GM12878 (cell line): ENCODE results near the gene WRAP73. TPM values are rescaled to one million over a fixed set of nuclear protein-coding genes. Genes with fewer than 3 reads are reported as not detected.

Source experiments
- ATAC-seq: fragments of 200-7000 bp; cut with Tn5 transposase; 3 replicates; pipeline ENCODE4 v1.9.1; 2020; ENCODE audit warnings: mild to moderate bottlenecking, moderate library complexity
- BruUV-seq: library from RNA; stranded (reverse); fragments of 400-500 nt; replicated peaks from 2 replicates; lab custom pipeline; 2021; lab: Mats Ljungman, UMichigan
- CTCF ChIA-PET: fragments of 300-600 bp; sonication (Branson Sonifier 250); formaldehyde crosslinking; extraction: SDS; loops from one replicate; lab custom pipeline; 2021; ENCODE audit warnings: inconsistent platforms; lab: Yijun Ruan, JAX
- POLR2A ChIA-PET: fragments of 350-600 bp; formaldehyde crosslinking; extraction: SDS; loops from one replicate; lab custom pipeline; 2021; ENCODE audit warnings: inconsistent platforms; lab: Charles Lee
- RAD21 ChIA-PET: fragments of 300-600 bp; sonication (Branson Sonifier 250); formaldehyde crosslinking; loops from one replicate; lab custom pipeline; 2023; ENCODE audit warnings: antibody characterized with exemption; ENCODE audit not compliant: unreplicated experiment; lab: Charles Lee
- SMC1A ChIA-PET: fragments of 300-600 bp; sonication (Branson Sonifier 250); formaldehyde crosslinking; loops from one replicate; lab custom pipeline; 2023; ENCODE audit not compliant: unreplicated experiment, uncharacterized antibody; lab: Charles Lee
- DNase-seq: peaks from one replicate; pipeline ENCODE4 v3.0.0-alpha.2; 2011; ENCODE audit warnings: low read depth, low spot score
- FAIRE-seq: peaks from 3 replicates; lab custom pipeline; 2011; peaks lifted over from hg19 to GRCh38; lab: Jason Lieb, UNC
- H2AFZ ChIP-seq: 2 replicates; pipeline ENCODE4 v1.6.0; 2011; ENCODE audit warnings: low read depth, low read length, control low read depth; ENCODE audit not compliant: control insufficient read depth
- H3K27ac ChIP-seq: 2 replicates; pipeline ENCODE4 v1.5.1; 2011; ENCODE audit warnings: control low read depth; ENCODE audit not compliant: control insufficient read depth, insufficient read depth
- H3K27me3 ChIP-seq, 2 experiments: replicated peaks in 1 of 2; 2 replicates each; pipeline versions ENCODE4 v1.6.0 to v1.6.1; 2011; ENCODE audit warnings: low read length in 1 of 2; ENCODE audit not compliant: control insufficient read depth in 2 of 2, insufficient read depth in 2 of 2
- H3K36me3 ChIP-seq, 2 experiments: 2 replicates each; pipeline ENCODE4 v1.5.1; 2011; ENCODE audit warnings: low read length in 1 of 2; ENCODE audit not compliant: control insufficient read depth in 2 of 2, insufficient read depth in 2 of 2
- H3K4me1 ChIP-seq: 2 replicates; pipeline ENCODE4 v1.6.1; 2011; ENCODE audit warnings: mild to moderate bottlenecking, low read length, moderate library complexity, mixed read lengths; ENCODE audit not compliant: control insufficient read depth, insufficient read depth
- H3K4me2 ChIP-seq: 2 replicates; pipeline ENCODE4 v1.6.0; 2011; ENCODE audit warnings: control low read depth; ENCODE audit not compliant: control insufficient read depth, insufficient read depth
- H3K4me3 ChIP-seq: fragments of 200-600 bp; sonication (generic); 2 replicates; pipeline ENCODE4 v1.5.1; 2016
- H3K79me2 ChIP-seq: 2 replicates; pipeline ENCODE4 v1.6.0; 2011; ENCODE audit warnings: low read length; ENCODE audit not compliant: control insufficient read depth, insufficient read depth
- H3K9ac ChIP-seq: 2 replicates; pipeline ENCODE4 v1.8.0; 2011; ENCODE audit warnings: low read length, control low read depth, mixed read lengths; ENCODE audit not compliant: control insufficient read depth, insufficient read depth
- H3K9me3 ChIP-seq: replicated peaks from 3 replicates; pipeline ENCODE4 v1.5.1; 2011; ENCODE audit warnings: mild to moderate bottlenecking, low read length; ENCODE audit not compliant: control insufficient read depth, insufficient read depth
- H4K20me1 ChIP-seq: 2 replicates; pipeline ENCODE4 v1.6.0; 2011; ENCODE audit not compliant: control insufficient read depth, insufficient read depth
- BHLHE40 ChIP-seq, 2 experiments: fragments of 450-650 bp in 1 of 2; IDR thresholded peaks; 2 replicates each; pipeline ENCODE4 v1.6.1; 2011 to 2017; ENCODE audit warnings: low read depth in 2 of 2, borderline replicate concordance in 1 of 2, improper control_type of control experiment in 1 of 2, low read length in 1 of 2, mild to moderate bottlenecking in 1 of 2
- CEBPB ChIP-seq, 2 experiments: fragments of 150-350 bp in 1 of 2; IDR thresholded peaks; 2 replicates each; pipeline ENCODE4 v1.6.1; 2012 to 2014; ENCODE audit warnings: low read depth in 2 of 2, low read length in 2 of 2, borderline replicate concordance in 1 of 2, inconsistent platforms in 1 of 2
- EED ChIP-seq: sonication (generic); IDR thresholded peaks from 2 replicates; pipeline ENCODE4 v1.6.1; 2016; ENCODE audit warnings: antibody characterized with exemption, low read depth
- FOXM1 ChIP-seq: IDR thresholded peaks from 2 replicates; pipeline ENCODE4 v1.6.1; 2012; ENCODE audit warnings: low read depth, mild to moderate bottlenecking, inconsistent platforms, low read length, moderate library complexity
- GATAD2B ChIP-seq: fragments of 450-650 bp; conservative IDR thresholded peaks from 2 replicates; pipeline ENCODE4 v1.6.1; 2017; ENCODE audit warnings: low read depth, mild to moderate bottlenecking, moderate library complexity
- MEF2B ChIP-seq: fragments of 450-650 bp; IDR thresholded peaks from 2 replicates; pipeline ENCODE4 v1.6.1; 2018; ENCODE audit warnings: mild to moderate bottlenecking, moderate library complexity; ENCODE audit not compliant: partially characterized antibody, poor library complexity, severe bottlenecking
- NR2F1 ChIP-seq: fragments of 450-650 bp; conservative IDR thresholded peaks from 2 replicates; pipeline ENCODE4 v1.6.1; 2017; ENCODE audit warnings: mild to moderate bottlenecking
- RFX5 ChIP-seq: IDR thresholded peaks from 2 replicates; pipeline ENCODE4 v1.6.1; 2011; ENCODE audit warnings: low read depth, low read length, improper control_type of control experiment
- SIN3A ChIP-seq: IDR thresholded peaks from 2 replicates; pipeline ENCODE4 v1.6.1; 2012; ENCODE audit warnings: low read depth, low read length, improper control_type of control experiment
- SMAD1 ChIP-seq: fragments of 450-650 bp; IDR thresholded peaks from 2 replicates; pipeline ENCODE4 v1.6.1; 2018; ENCODE audit warnings: mild to moderate bottlenecking, low read depth; ENCODE audit not compliant: partially characterized antibody
- SMC3 ChIP-seq: IDR thresholded peaks from 2 replicates; pipeline ENCODE4 v1.6.1; 2011; ENCODE audit warnings: low read length, improper control_type of control experiment, borderline replicate concordance
- WGBS: methylation state at CpG from one replicate; pipeline ENCODE4 v1.1.6; 2016; ENCODE audit warnings: low lambda C conversion rate; ENCODE audit not compliant: insufficient replicate concordance, insufficient coverage; ENCODE audit errors: missing lambda C conversion rate; 5-methylcytosine and 5-hydroxymethylcytosine counted together
- in situ Hi-C: fragments of 300-500 bp; cut with MboI; formaldehyde crosslinking; loops from 9 replicates; pipeline ENCODE4 v1.14.3; 2018; ENCODE audit warnings: mixed read lengths
- intact Hi-C: fragments of 100-400 bp; cut with micrococcal nuclease; formaldehyde crosslinking; loops from one replicate; pipeline ENCODE4 v1.14.2; 2022; ENCODE audit not compliant: unreplicated experiment
- polyA plus RNA-seq, 11 experiments: library from polyadenylated mRNA; depleted of rRNA in 4 of 11; unstranded in 6 of 11; stranded (reverse) in 5 of 11; fragments of >200 nt; fragmentation: Nextera tagmentation in 4 of 11; fragmentation: Illumina TruSeq in 1 of 11; extraction: Ambion mirVana in 4 of 11; extraction: Trizol in 1 of 11; gene quantifications; 1 replicate in 1 of 11; 2 replicates in 10 of 11; pipeline versions ENCODE4 v1.2.1 to v1.2.3, GENCODE V29; 2011 to 2016; ENCODE audit warnings: inconsistent platforms in 2 of 11, missing spikeins in 2 of 11, low read depth in 1 of 11
- total RNA-seq, 4 experiments: library from RNA; depleted of rRNA in 3 of 4; stranded (reverse); fragments of >200 nt in 3 of 4; fragmentation: Illumina TruSeq in 1 of 4; extraction: Trizol in 1 of 4; gene quantifications; 2 replicates each; pipeline versions ENCODE4 v1.2.1 to v1.2.3, GENCODE V29; 2013 to 2021
- TF ChIP-seq, protein P1 (sequence below): fragments of 450-650 bp; IDR thresholded peaks from 2 replicates; pipeline ENCODE4 v1.6.1; 2017; ENCODE audit warnings: mild to moderate bottlenecking, low read depth, inconsistent platforms; ENCODE audit not compliant: poor library complexity, severe bottlenecking
- TF ChIP-seq, protein P2 (sequence below), 3 experiments: IDR thresholded peaks in 2 of 3; conservative IDR thresholded peaks in 1 of 3; 2 replicates each; pipeline ENCODE4 v1.5.1; 2011; ENCODE audit warnings: low read depth in 3 of 3, low read length in 3 of 3, mild to moderate bottlenecking in 3 of 3, control low read depth in 2 of 3, moderate library complexity in 2 of 3, inconsistent platforms in 1 of 3, mixed read lengths in 1 of 3; ENCODE audit not compliant: control insufficient read depth in 2 of 3, insufficient read depth in 1 of 3; ENCODE audit errors: extremely low read depth in 1 of 3
- TF ChIP-seq, protein P3 (sequence below): fragments of 450-650 bp; IDR thresholded peaks from 2 replicates; pipeline ENCODE4 v1.6.1; 2017; ENCODE audit warnings: antibody characterized with exemption, mild to moderate bottlenecking, moderate library complexity

WRAP73 gene
- total and polyA plus RNA-seq, 10 of the 15 experiments (the other 5 are each of a cell fraction or from before 2014, with no cell fraction given) = 3.2 to 65.8 (median 48.0) TPM

DNA sequence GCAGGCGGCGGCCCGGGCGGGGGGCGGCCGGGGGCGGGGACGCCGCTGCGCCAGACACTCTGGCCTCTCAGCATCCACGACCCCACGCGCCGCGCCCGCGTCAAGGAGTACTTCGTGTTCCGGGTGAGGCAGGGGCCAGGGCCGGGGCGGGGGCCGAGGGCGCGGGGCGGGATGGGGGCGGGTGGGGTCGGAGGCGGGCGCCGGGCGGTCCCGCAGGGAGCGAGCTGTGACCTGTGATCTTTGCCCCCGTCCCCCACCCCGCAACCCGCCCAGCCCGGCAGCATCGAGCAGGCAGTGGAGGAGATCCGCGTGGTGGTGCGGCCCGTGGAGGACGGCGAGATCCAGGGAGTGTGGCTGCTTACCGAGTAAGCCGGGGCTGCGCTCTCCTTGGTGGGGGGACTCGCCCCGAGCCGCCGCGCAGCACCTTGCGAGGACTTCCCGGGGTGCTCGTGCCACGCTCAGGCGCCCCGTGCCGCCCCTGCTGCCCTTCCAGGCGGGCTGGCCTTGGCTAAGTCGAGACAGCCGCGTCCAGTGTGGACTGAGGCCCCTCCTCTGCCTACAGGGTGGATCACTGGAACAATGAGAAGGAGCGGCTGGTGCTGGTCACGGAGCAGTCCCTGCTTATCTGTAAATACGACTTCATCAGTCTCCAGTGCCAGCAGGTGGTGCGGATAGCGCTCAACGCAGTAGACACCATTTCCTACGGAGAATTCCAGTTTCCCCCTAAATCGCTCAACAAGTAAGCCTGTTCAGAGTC lies 24.6 kb downstream of the WRAP73 start:
- in situ Hi-C loops (loop anchor here (10.0 kb wide), 1 partner anchor 141 kb away; no protein-coding TSS in a partner anchor), intact Hi-C loops (loop anchor here (2.0 kb wide), 1 partner anchor 25 kb away; the partner anchor contains the start of gene WRAP73)
- Histone ChIP-seq H3K36me3 (peaks cover 2 to 6% of the 10 kb centered on the region in 2 experiments; a peak in 3 of 4 replicates), H2AFZ (peak overlapping the region; percentile 33; the same call in 1 of the 2 replicates), H3K27me3 (no peaks in the 10 kb centered on the region), H4K20me1 (no peaks in the 10 kb centered on the region), H3K4me2 (peak overlapping the region; percentile 92), H3K9me3 (no peaks in the 10 kb centered on the region), H3K4me1 (peaks cover 5% of the 10 kb centered on the region; the same call in 1 of the 2 replicates), H3K27ac (no peak overlapping the region), H3K4me3 (peak overlapping the region; percentile 81), H3K9ac (peak overlapping the region; percentile 66), H3K79me2 (no peaks in the 10 kb centered on the region)
- no TSS peak for BruUV-seq
- ChIA-PET SMC1A (interaction anchor here (0.9 to 2.1 kb wide), 4 partner anchors 22 to 99 kb away, joined by 3 to 7 read pairs (median 5); no protein-coding TSS in a partner anchor), CTCF (interaction anchor here (1.7 to 2.0 kb wide), 2 partner anchors 10 to 99 kb away, joined by 12 to 17 read pairs; no protein-coding TSS in a partner anchor), POLR2A (interaction anchor here (0.6 kb wide), 1 partner anchor 74 kb away, joined by 3 read pairs; no protein-coding TSS in a partner anchor), RAD21 (interaction anchor here (0.7 to 1.0 kb wide), 2 partner anchors 48 to 49 kb away, joined by 4 read pairs; no protein-coding TSS in a partner anchor)
- ATAC-seq (peak; percentile 21), DNase-seq (no peak), FAIRE-seq (no peak)
- TF ChIP-seq BHLHE40 (IDR thresholded peaks at IDR 0.05; ENCODE audit: borderline replicate concordance in 1 of 2, low read depth in 2 of 2, low read length in 1 of 2) (peak in 1 of 2 experiments; percentile 56; a peak in 2 of 4 replicates), RFX5 (no peak), GATAD2B (0 out of 2 replicates have a peak, but pooled peaks have one; percentile 28), SIN3A (no peak), SMC3 (0 out of 2 replicates have a peak, but pooled peaks have one; percentile 10), EED (no peak), NR2F1 (no peak), FOXM1 (no peak), MEF2B (no peak), SMAD1 (no peak), CEBPB (IDR thresholded peaks at IDR 0.05; ENCODE audit: borderline replicate concordance in 1 of 2, low read depth in 2 of 2, low read length in 2 of 2) (no peak)
- TF ChIP-seq, protein P1, sequence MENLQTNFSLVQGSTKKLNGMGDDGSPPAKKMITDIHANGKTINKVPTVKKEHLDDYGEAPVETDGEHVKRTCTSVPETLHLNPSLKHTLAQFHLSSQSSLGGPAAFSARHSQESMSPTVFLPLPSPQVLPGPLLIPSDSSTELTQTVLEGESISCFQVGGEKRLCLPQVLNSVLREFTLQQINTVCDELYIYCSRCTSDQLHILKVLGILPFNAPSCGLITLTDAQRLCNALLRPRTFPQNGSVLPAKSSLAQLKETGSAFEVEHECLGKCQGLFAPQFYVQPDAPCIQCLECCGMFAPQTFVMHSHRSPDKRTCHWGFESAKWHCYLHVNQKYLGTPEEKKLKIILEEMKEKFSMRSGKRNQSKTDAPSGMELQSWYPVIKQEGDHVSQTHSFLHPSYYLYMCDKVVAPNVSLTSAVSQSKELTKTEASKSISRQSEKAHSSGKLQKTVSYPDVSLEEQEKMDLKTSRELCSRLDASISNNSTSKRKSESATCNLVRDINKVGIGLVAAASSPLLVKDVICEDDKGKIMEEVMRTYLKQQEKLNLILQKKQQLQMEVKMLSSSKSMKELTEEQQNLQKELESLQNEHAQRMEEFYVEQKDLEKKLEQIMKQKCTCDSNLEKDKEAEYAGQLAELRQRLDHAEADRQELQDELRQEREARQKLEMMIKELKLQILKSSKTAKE = no peak
- TF ChIP-seq, protein P2, sequence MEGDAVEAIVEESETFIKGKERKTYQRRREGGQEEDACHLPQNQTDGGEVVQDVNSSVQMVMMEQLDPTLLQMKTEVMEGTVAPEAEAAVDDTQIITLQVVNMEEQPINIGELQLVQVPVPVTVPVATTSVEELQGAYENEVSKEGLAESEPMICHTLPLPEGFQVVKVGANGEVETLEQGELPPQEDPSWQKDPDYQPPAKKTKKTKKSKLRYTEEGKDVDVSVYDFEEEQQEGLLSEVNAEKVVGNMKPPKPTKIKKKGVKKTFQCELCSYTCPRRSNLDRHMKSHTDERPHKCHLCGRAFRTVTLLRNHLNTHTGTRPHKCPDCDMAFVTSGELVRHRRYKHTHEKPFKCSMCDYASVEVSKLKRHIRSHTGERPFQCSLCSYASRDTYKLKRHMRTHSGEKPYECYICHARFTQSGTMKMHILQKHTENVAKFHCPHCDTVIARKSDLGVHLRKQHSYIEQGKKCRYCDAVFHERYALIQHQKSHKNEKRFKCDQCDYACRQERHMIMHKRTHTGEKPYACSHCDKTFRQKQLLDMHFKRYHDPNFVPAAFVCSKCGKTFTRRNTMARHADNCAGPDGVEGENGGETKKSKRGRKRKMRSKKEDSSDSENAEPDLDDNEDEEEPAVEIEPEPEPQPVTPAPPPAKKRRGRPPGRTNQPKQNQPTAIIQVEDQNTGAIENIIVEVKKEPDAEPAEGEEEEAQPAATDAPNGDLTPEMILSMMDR (IDR thresholded peaks at IDR 0.05 in 2 of 3, conservative IDR thresholded peaks at IDR 0.05 in 1 of 3; ENCODE audit: control insufficient read depth in 2 of 3, extremely low read depth in 1 of 3, insufficient read depth in 1 of 3, low read depth in 3 of 3, low read length in 3 of 3) = no peak
- TF ChIP-seq, protein P3, sequence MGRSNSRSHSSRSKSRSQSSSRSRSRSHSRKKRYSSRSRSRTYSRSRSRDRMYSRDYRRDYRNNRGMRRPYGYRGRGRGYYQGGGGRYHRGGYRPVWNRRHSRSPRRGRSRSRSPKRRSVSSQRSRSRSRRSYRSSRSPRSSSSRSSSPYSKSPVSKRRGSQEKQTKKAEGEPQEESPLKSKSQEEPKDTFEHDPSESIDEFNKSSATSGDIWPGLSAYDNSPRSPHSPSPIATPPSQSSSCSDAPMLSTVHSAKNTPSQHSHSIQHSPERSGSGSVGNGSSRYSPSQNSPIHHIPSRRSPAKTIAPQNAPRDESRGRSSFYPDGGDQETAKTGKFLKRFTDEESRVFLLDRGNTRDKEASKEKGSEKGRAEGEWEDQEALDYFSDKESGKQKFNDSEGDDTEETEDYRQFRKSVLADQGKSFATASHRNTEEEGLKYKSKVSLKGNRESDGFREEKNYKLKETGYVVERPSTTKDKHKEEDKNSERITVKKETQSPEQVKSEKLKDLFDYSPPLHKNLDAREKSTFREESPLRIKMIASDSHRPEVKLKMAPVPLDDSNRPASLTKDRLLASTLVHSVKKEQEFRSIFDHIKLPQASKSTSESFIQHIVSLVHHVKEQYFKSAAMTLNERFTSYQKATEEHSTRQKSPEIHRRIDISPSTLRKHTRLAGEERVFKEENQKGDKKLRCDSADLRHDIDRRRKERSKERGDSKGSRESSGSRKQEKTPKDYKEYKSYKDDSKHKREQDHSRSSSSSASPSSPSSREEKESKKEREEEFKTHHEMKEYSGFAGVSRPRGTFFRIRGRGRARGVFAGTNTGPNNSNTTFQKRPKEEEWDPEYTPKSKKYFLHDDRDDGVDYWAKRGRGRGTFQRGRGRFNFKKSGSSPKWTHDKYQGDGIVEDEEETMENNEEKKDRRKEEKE = no peak
- 15% methylated on average over 31 of the region's 71 CpGs for WGBS
